Measurements from ENCODE around the gene PPP2R2C.

Gene PPP2R2C

DNA sequence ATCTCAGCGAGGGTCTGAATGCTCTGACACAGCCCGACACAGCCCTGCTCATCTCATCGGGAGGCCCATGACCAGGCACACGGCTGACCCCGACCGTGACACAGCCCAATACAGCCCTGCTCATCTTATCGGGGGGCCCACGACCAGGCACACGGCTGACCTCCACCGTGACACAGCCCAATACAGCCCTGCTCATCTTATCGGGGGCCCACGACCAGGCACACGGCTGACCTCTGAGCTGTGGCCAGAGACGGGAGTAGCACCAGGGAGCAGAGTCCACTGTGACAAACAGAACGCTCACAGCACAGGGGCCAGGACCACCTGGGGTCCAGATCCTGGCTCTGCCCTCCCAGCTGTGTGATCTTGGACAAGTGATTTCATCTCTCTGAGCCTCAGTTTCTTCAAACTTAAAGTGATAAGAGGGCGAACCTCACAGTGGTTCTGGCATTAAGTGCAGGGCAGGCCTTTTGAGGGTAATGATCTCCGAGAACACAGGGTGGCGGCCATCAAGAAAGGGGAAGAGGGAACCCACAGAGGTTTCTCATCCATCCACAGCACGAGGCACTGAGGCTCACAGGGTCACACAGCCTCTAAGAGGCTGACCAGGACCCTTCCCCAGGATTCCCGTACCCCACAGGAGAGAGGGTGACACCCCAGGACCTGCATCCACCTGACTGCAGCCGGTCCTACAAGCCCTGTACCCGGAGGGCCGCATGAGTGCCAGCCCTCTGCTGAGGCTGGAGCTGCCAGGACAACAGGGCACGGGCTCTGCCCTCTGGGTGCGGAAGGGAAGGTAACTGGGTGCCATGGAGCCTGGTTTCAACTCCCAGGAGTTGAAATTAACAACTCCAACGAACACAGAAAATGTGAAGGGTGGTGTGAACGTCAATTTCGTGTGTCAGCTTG lies 142.7 kb downstream of the PPP2R2C start:
- no peak for DNase-seq (ENCODE audit: low read depth)
- H3K4me3 ChIP-seq (ENCODE audit: low read depth, low read length) = no peak overlapping the region
- in situ Hi-C loops (cut with HindIII; ENCODE audit: low sequenced_read_pairs) = no loop called here
- TF ChIP-seq, protein P1, sequence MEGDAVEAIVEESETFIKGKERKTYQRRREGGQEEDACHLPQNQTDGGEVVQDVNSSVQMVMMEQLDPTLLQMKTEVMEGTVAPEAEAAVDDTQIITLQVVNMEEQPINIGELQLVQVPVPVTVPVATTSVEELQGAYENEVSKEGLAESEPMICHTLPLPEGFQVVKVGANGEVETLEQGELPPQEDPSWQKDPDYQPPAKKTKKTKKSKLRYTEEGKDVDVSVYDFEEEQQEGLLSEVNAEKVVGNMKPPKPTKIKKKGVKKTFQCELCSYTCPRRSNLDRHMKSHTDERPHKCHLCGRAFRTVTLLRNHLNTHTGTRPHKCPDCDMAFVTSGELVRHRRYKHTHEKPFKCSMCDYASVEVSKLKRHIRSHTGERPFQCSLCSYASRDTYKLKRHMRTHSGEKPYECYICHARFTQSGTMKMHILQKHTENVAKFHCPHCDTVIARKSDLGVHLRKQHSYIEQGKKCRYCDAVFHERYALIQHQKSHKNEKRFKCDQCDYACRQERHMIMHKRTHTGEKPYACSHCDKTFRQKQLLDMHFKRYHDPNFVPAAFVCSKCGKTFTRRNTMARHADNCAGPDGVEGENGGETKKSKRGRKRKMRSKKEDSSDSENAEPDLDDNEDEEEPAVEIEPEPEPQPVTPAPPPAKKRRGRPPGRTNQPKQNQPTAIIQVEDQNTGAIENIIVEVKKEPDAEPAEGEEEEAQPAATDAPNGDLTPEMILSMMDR (IDR thresholded peaks at IDR 0.05; ENCODE audit: low read depth, low read length, missing control alignments) = no peak

DNA sequence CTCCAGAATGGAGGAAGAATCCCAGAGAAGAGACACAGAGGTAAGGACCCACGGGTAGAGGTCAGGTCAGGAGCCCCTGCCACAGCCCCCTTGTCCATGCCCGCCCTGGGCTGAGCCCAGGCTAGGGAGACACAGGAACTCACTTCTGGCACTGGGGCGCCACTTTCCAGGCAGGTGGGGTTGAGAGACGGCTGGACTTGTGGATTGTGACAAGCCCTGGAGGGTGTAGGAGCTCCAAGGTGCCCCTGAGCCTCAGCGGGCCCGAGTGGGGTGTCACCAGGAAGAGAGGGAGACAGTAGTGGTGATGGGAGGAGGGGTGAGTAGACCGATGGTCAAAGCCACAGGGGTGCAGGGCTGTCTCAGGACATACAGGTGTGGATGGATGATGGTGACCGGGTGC lies 143.9 kb downstream of the PPP2R2C start:
- DNase-seq (ENCODE audit: low read depth) = no peak
- in situ Hi-C loops (cut with HindIII; ENCODE audit: low sequenced_read_pairs) = no loop called here
- no peak overlapping the region for H3K4me3 ChIP-seq (ENCODE audit: low read depth, low read length)
- TF ChIP-seq, protein P1 (IDR thresholded peaks at IDR 0.05; ENCODE audit: low read depth, low read length, missing control alignments) = no peak

DNA sequence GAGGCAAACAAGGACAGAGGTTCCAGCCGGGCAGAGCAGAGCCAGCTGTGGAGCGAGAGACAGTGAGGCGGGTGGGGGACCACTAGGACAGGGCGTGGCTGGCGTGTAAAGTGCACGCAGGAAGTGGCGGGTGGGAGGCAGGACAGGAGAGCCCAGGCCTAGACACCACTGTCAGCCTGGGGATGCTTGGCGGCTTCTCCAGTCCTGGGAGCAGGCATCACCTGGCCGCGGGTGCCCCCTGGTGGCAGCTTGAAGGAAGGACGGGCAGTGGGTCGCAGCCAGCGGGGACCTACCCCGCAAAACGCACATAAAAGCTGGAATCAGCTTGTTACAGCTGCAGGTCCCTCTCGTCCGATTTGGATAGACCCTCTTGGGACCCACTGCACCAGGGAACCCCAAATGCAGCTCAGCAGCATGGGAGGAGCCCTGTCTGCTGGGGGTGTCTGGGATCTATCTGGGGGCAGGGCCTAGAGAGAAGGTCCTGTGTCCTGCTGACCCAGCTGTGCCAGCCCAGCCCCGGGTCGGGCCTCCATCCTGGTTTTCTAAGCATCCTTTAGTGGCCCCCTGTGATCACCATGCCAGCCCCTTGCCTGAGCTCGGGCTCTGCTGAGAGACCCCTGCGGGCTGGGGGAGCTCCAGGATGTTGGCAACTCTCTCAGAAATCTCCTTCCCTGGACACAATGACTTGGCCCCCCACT lies 145.0 kb downstream of the PPP2R2C start:
- in situ Hi-C loops (cut with HindIII; ENCODE audit: low sequenced_read_pairs) = no loop called here

DNA sequence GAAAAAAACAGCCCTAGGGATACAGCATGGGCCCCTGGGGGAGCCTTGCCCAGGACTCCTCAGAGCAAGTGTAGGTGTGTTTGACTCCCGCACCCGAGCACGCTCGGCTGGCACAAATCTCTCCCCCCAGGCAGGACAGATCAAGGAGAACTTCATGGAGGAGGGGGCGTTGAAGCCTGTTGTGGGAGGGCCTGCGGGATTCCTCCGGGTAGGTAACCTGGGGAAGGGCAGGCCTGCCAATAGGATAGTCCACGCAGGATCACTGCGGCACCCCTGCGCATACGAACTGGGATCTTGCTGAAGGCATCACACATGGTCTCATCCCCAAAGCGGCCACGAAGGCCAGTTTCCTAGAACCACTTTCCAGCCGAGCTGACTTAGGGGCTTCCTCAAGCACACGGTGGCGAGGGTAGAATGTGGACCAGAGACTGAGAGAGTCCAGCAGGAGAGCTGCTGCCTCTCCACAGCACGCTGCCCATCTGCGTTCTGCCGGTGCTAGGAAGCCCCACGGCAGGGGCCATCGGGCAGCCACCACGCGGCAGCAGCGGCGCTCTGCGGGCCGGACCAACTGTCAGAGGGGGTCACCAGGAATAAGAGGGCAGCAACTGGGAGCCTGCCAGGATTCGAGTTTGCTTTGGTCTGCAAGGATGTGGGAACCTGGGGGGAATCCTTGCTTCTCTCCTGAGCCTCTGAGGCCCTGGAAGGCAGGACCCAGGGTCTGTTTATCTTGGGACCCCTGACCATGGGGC lies 145.9 kb downstream of the PPP2R2C start:
- no peak for DNase-seq (ENCODE audit: low read depth)
- TF ChIP-seq, protein P1 (IDR thresholded peaks at IDR 0.05; ENCODE audit: low read depth, low read length, missing control alignments) = no peak
- in situ Hi-C loops (cut with HindIII; ENCODE audit: low sequenced_read_pairs) = no loop called here
- H3K4me3 ChIP-seq (ENCODE audit: low read depth, low read length) = no peak overlapping the region

More for the DNA sequence above, 145.0 kb downstream of the PPP2R2C start:
- no peak overlapping the region for H3K4me3 ChIP-seq (ENCODE audit: low read depth, low read length)
- TF ChIP-seq, protein P1 (IDR thresholded peaks at IDR 0.05; ENCODE audit: low read depth, low read length, missing control alignments) = peak; percentile 83
- peak; percentile 31 for DNase-seq (ENCODE audit: low read depth)

DNA sequence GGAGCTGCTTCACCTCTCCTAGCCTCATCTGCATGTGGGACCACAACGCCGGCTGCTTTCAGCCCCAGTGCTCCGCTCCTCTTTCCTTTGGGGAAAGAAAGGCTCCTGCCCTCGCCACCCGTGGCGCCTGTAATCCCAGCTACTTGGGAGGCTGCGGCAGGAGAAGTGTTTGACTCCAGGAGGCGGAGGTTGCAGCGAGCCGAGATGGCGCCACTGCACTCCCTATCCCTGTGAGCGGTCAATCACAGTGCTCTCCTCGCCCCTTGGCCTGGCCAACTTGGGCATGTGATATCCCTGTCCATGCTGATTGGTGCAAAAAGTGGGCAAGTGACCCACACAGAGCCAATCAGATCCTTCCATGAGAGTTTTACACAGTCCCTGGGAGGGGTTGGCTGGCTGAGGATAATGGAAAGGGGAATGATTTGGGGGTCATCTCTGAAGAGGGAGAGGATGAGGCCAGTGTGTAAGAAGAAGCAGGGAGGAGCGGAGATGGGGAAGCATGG lies 146.6 kb downstream of the PPP2R2C start:
- no peak for DNase-seq (ENCODE audit: low read depth)
- H3K4me3 ChIP-seq (ENCODE audit: low read depth, low read length) = no peak overlapping the region
- in situ Hi-C loops (cut with HindIII; ENCODE audit: low sequenced_read_pairs) = no loop called here
- TF ChIP-seq, protein P1 (IDR thresholded peaks at IDR 0.05; ENCODE audit: low read depth, low read length, missing control alignments) = no peak
